Fibroblast of villous mesenchyme (primary cell): ENCODE results near the gene TMEM135. TPM values are rescaled to one million over a fixed set of nuclear protein-coding genes. Genes with fewer than 3 reads are reported as not detected.
A peak's percentile ranks its signal among the peaks of the same experiment; 100 is the strongest.

ENCODE experiments used
- DNase-seq: peaks from one replicate; pipeline ENCODE4 v3.0.0-alpha.2; 2010; ENCODE audit warnings: low read depth
- H3K4me3 ChIP-seq: 2 replicates; pipeline ENCODE4 v1.5.1; 2011; ENCODE audit warnings: low read depth, mild to moderate bottlenecking, low read length
- total RNA-seq: library from RNA; depleted of rRNA; stranded (reverse); fragments of >200 nt; gene quantifications from 2 replicates; pipeline ENCODE4 v1.2.3, GENCODE V29; 2012
- TF ChIP-seq, protein P1 (sequence below): IDR thresholded peaks from 2 replicates; pipeline ENCODE4 v1.5.1; 2012; ENCODE audit warnings: low read depth, mild to moderate bottlenecking, low read length; ENCODE audit not compliant: insufficient read depth

TMEM135 gene
- total RNA-seq, 1 donor, result 35.4 TPM

DNA sequence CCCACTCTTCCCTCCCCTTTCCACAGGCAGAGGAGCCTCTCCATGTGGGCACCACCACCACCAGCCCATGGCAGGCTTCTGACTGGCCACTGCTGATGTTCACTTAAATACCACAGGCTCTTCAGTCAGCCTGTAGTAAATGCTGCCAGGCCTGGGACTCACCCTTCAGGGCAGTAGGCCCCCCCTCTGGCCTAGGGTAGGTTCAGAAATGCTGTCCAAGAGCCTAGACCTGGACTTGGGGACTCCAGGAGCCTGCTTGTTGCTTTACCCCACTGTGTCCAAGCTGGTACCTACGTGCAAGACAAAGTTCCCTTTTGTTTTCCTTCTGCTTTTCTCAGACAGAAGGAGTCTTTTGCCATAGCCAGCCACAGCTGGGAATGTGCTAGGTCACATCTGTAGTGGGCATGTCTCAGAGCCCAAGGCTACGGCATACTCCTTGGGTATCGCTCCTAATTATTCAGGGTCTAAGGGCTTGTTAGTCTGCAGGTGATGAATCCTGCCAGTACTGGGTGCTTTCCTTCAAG, 38.6 kb downstream of the TMEM135 start:
- H3K4me3 ChIP-seq, result no peak overlapping the region
- TF ChIP-seq, protein P1, sequence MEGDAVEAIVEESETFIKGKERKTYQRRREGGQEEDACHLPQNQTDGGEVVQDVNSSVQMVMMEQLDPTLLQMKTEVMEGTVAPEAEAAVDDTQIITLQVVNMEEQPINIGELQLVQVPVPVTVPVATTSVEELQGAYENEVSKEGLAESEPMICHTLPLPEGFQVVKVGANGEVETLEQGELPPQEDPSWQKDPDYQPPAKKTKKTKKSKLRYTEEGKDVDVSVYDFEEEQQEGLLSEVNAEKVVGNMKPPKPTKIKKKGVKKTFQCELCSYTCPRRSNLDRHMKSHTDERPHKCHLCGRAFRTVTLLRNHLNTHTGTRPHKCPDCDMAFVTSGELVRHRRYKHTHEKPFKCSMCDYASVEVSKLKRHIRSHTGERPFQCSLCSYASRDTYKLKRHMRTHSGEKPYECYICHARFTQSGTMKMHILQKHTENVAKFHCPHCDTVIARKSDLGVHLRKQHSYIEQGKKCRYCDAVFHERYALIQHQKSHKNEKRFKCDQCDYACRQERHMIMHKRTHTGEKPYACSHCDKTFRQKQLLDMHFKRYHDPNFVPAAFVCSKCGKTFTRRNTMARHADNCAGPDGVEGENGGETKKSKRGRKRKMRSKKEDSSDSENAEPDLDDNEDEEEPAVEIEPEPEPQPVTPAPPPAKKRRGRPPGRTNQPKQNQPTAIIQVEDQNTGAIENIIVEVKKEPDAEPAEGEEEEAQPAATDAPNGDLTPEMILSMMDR, result no peak
- DNase-seq, result no peak

GRCh38 chr11:87076874-87077429, 39.2 kb downstream of the TMEM135 start:
- no peak for DNase-seq
- H3K4me3 ChIP-seq, result no peak overlapping the region
- TF ChIP-seq, protein P1, result no peak

- TF ChIP-seq, protein P1, result no peak
- H3K4me3 ChIP-seq, result peak overlapping the region; percentile 12
- DNase-seq, result no peak
Measured at GRCh38 chr11:87081358-87081757, 43.6 kb downstream of the TMEM135 start.

- DNase-seq, result no peak
- H3K4me3 ChIP-seq, result no peak overlapping the region
- TF ChIP-seq, protein P1, result no peak
Measured at GRCh38 chr11:87082590-87082989, 44.9 kb downstream of the TMEM135 start.

- H3K4me3 ChIP-seq, result no peak overlapping the region
- TF ChIP-seq, protein P1, result no peak
- DNase-seq, result no peak
Measured at GRCh38 chr11:87083029-87083428, 45.3 kb downstream of the TMEM135 start.

DNA sequence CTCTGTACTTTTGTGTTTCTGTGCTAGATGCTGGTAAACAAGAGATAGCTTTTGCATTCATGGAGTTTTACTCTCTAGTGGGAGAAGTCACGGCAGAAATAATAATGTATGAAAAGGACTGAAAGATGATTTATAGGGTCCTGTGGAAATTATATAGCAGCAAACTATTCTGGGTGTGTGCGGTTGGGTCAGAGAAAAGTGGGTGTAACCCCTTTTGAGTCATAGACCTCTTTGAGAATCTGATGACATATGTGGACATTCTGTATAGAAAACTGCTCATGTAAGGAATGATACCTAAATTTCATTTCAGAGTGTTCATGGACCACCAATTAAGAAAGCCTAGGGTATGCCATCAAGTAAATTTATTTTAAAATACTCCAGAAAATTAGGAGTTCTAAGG, 54.4 kb downstream of the TMEM135 start:
- TF ChIP-seq, protein P1, result no peak
- no peak overlapping the region for H3K4me3 ChIP-seq
- DNase-seq, result peak; percentile 12

DNA sequence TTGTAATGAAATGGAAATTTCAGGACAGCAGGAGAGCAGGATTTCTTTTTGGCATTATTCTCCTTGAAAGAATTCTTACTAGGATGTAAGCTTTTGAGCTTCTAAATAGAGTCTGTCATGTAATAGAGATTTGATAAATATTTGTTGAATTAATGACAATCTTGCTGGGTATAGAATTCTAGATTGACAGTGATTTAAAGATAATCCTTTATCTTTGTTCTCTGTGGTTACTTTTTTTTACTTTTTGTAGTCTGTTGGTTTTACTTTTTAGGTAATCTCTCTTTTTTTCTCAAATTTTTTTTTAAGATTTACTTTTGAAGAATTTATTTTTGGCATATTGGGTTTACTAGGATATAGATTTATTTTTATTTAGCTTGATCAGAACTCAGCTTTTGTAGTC, 54.8 kb downstream of the TMEM135 start:
- no peak for DNase-seq
- TF ChIP-seq, protein P1, result no peak
- no peak overlapping the region for H3K4me3 ChIP-seq
